SK-N-MC (cell line): ENCODE data around the gene PPP1R3G.

Experiments used
- EZH2 ChIP-seq: fragments of 200-600 bp; sonication (generic); IDR thresholded peaks from one replicate; pipeline ENCODE4 v1.6.1; 2017; ENCODE audit warnings: antibody characterized with exemption
- FOXP2 ChIP-seq: optimal IDR thresholded peaks from 2 replicates; pipeline ENCODE3; 2011; ENCODE audit warnings: mild to moderate bottlenecking, moderate library complexity; ENCODE audit not compliant: insufficient read depth; ENCODE audit errors: extremely low read length, control extremely low read depth
- POLR2AphosphoS5 ChIP-seq: IDR thresholded peaks from 2 replicates; pipeline ENCODE4 v1.6.1; 2012; ENCODE audit warnings: mild to moderate bottlenecking, low read depth, low read length, borderline replicate concordance

- TF ChIP-seq EZH2 (no peak), POLR2AphosphoS5 (no peak), FOXP2 (no peak)
These were observed 47.6 kb downstream of the PPP1R3G start for GRCh38 chr6:5132731-5133130.
